Prostate gland (tissue), 2 donors: ENCODE data around the gene GTF2H4. TPM values are rescaled to one million over a fixed set of nuclear protein-coding genes. Genes with fewer than 3 reads are reported as not detected.
"Not testable (repeated sequence)": the region's sequence is repeated elsewhere in the genome, so short reads cannot be mapped to it uniquely, and the experiment has no call there.

Experiments
- DNase-seq: peaks from one replicate; pipeline ENCODE4 v3.0.0-alpha.2; 2019; ENCODE audit warnings: low spot score
- H3K27ac ChIP-seq, 2 donors: fragments of 200-600 bp; sonication (generic); 2 replicates each; pipeline ENCODE4 v1.5.1; 2017 to 2019
- H3K27me3 ChIP-seq: fragments of 200-600 bp; sonication (generic); replicated peaks from 2 replicates; pipeline ENCODE4 v1.5.1; 2019; ENCODE audit not compliant: insufficient read depth
- H3K36me3 ChIP-seq, 2 donors: fragments of 200-600 bp; sonication (generic); 1 replicate in 1 of 2; 2 replicates in 1 of 2; pipeline versions ENCODE4 v1.5.1 to v1.8.1; 2017 to 2019
- H3K4me1 ChIP-seq: fragments of 200-600 bp; sonication (generic); replicated peaks from 2 replicates; pipeline ENCODE4 v1.5.1; 2019
- H3K4me3 ChIP-seq, 2 donors: fragments of 200-600 bp; sonication (generic); 2 replicates each; pipeline ENCODE4 v1.5.1; 2017 to 2019
- H3K9me3 ChIP-seq: fragments of 200-600 bp; sonication (generic); 2 replicates; pipeline ENCODE4 v1.5.1; 2017
- CTCF ChIP-seq, 4 experiments: fragments of 200-600 bp in 2 of 4; fragments of 450-650 bp in 2 of 4; sonication (generic) in 2 of 4; IDR thresholded peaks; 1 replicate in 3 of 4; 2 replicates in 1 of 4; pipeline ENCODE4 v1.5.1; 2016 to 2019; ENCODE audit warnings: antibody characterized with exemption in 4 of 4, mild to moderate bottlenecking in 2 of 4, moderate library complexity in 2 of 4
- POLR2A ChIP-seq: fragments of 450-650 bp; IDR thresholded peaks from one replicate; pipeline ENCODE4 v1.6.1; 2016; ENCODE audit warnings: antibody characterized with exemption, mild to moderate bottlenecking
- POLR2AphosphoS5 ChIP-seq: sonication (generic); formaldehyde crosslinking; IDR thresholded peaks from one replicate; pipeline ENCODE4 v1.6.1; 2017; ENCODE audit warnings: antibody characterized with exemption
- WGBS: methylation state at CpG from one replicate; pipeline ENCODE4 v1.1.5; 2018; 5-methylcytosine and 5-hydroxymethylcytosine counted together
- intact Hi-C: fragments of 100-400 bp; cut with DNase I; formaldehyde crosslinking; loops from one replicate; pipeline ENCODE4 v1.14.2; 2022
- total RNA-seq, 2 donors: library from RNA; depleted of rRNA; stranded (reverse); fragments of >200 nt; gene quantifications; one replicate each; pipeline ENCODE4 v1.1.0, GENCODE V29; 2016

The GTF2H4 gene
- total RNA-seq, 2 donors from 2014 or later, result 19.0 to 26.2 TPM

GRCh38 chr6:30908700-30909099 is 693 bp downstream of the GTF2H4 start:
- Histone ChIP-seq H3K27ac (no peak overlapping the region), H3K36me3 (no peaks in the 10 kb centered on the region), H3K4me3 (peak overlapping the region; percentile 69), H3K9me3 (no peaks in the 10 kb centered on the region), H3K4me1 (peaks cover 7% of the 10 kb centered on the region), H3K27me3 (no peaks in the 10 kb centered on the region)
- DNase-seq, result no peak
- TF ChIP-seq POLR2AphosphoS5 (no peak), POLR2A (no peak), CTCF (IDR thresholded peaks at IDR 0.05) (no peak)
- intact Hi-C loops, result no loop called here
- 10% methylated on average over 2 of the region's 2 CpGs for WGBS

- H3K4me1 ChIP-seq, result peaks cover 16% of the 10 kb centered on the region
- H3K27ac ChIP-seq, H3K9me3 ChIP-seq, DNase-seq, intact Hi-C loops, H3K4me3 ChIP-seq, H3K36me3 ChIP-seq, H3K27me3 ChIP-seq: not testable (repeated sequence)
- WGBS, result 84% methylated on average over 12 of the region's 12 CpGs
Observed at GRCh38 chr6:30910473-30910872, 2.5 kb downstream of the GTF2H4 start.

- H3K4me1 ChIP-seq, result peaks cover 18% of the 10 kb centered on the region
Observed at GRCh38 chr6:30912746-30913520, 4.9 kb downstream of the GTF2H4 start.

GRCh38 chr6:30913721-30914075 is 5.7 kb downstream of the GTF2H4 start:
- no peak for DNase-seq
- intact Hi-C loops, result no loop called here
- H3K9me3 ChIP-seq, result no peaks in the 10 kb centered on the region
- TF ChIP-seq POLR2AphosphoS5, result no peak
- TF ChIP-seq POLR2A, result no peak
- no peak for TF ChIP-seq CTCF (IDR thresholded peaks at IDR 0.05)
- no peaks in the 10 kb centered on the region for H3K27me3 ChIP-seq
- H3K4me3 ChIP-seq, result peak overlapping the region; percentile 42 to 52
- H3K4me1 ChIP-seq, result peaks cover 17% of the 10 kb centered on the region
- peak overlapping the region; percentile 91 to 92 for H3K27ac ChIP-seq
- WGBS, result 5% methylated on average over 31 of the region's 31 CpGs
- H3K36me3 ChIP-seq, result peaks cover 0 to 11% of the 10 kb centered on the region in 2 donors

More at GRCh38 chr6:30912746-30913520, 4.9 kb downstream of the GTF2H4 start:
- no peak overlapping the region for H3K4me3 ChIP-seq
- no peak for DNase-seq
- no peaks in the 10 kb centered on the region for H3K9me3 ChIP-seq
- H3K36me3 ChIP-seq, result peaks cover 0 to 11% of the 10 kb centered on the region in 2 donors
- peak overlapping the region; percentile 91 to 92 for H3K27ac ChIP-seq
- WGBS, result 72% methylated on average over 8 of the region's 8 CpGs
- intact Hi-C loops, result no loop called here
- no peaks in the 10 kb centered on the region for H3K27me3 ChIP-seq
- TF ChIP-seq POLR2AphosphoS5, result no peak
- no peak for TF ChIP-seq POLR2A
- TF ChIP-seq CTCF (IDR thresholded peaks at IDR 0.05), result no peak

GRCh38 chr6:30914076-30914853 is 6.3 kb downstream of the GTF2H4 start, which contains the start of gene VARS2:
TSS of gene VARS2 (plus strand) at chr6:30914238. CDS start at chr6:30914837, 599 bp downstream.
- under 1% methylated on average over 48 of the region's 52 CpGs for WGBS
- H3K27ac ChIP-seq, result peak within 1 kb of the TSS; percentile 91 to 92
- H3K4me3 ChIP-seq, result peak within 1 kb of the TSS; percentile 42 to 52
- intact Hi-C loops, result no loop called here
- H3K36me3 ChIP-seq, result peaks cover 0 to 11% of the 10 kb centered on the region in 2 donors
- peak; percentile 85 for TF ChIP-seq POLR2A
- peak; percentile 93 for TF ChIP-seq POLR2AphosphoS5
- TF ChIP-seq CTCF (IDR thresholded peaks at IDR 0.05), result peak; percentile 36 to 82 (median 62)
- H3K27me3 ChIP-seq, result no peaks in the 10 kb centered on the region
- H3K4me1 ChIP-seq, result peaks cover 11% of the 10 kb centered on the region
- DNase-seq, result peak; percentile 95
- no peaks in the 10 kb centered on the region for H3K9me3 ChIP-seq
